Tibial artery (tissue), 4 donors: ENCODE measurements around the gene EIF3B.
"Not testable (repeated sequence)": the region's sequence is repeated elsewhere in the genome, so short reads cannot be mapped to it uniquely, and the experiment has no call there.

ENCODE experiments used
- DNase-seq, 2 donors: peaks; one replicate each; pipeline ENCODE4 v3.0.0-alpha.2; 2019
- H3K27ac ChIP-seq, 2 donors: fragments of 200-600 bp; sonication (generic) in 1 of 2; 1 replicate in 1 of 2; 2 replicates in 1 of 2; pipeline ENCODE4 v1.5.1; 2018 to 2019; ENCODE audit warnings: mild to moderate bottlenecking in 1 of 2
- H3K27me3 ChIP-seq, 2 donors: fragments of 200-600 bp; sonication (generic) in 1 of 2; one replicate each; pipeline versions ENCODE4 v1.5.1 to v1.6.0; 2016 to 2019
- H3K36me3 ChIP-seq, 3 donors: fragments of 200-600 bp; sonication (generic) in 2 of 3; one replicate each; pipeline ENCODE4 v1.5.1; 2016 to 2019; ENCODE audit warnings: mild to moderate bottlenecking in 2 of 3
- H3K4me1 ChIP-seq, 4 donors: fragments of 200-600 bp; sonication (generic) in 2 of 4; 1 replicate in 3 of 4; 2 replicates in 1 of 4; pipeline ENCODE4 v1.5.1; 2016 to 2019
- H3K4me3 ChIP-seq, 2 donors: fragments of 200-600 bp; sonication (generic) in 1 of 2; 1 replicate in 1 of 2; 2 replicates in 1 of 2; pipeline ENCODE4 v1.5.1; 2018 to 2019; ENCODE audit warnings: mild to moderate bottlenecking in 2 of 2
- H3K9me3 ChIP-seq, 3 donors: fragments of 200-600 bp; sonication (generic) in 1 of 3; one replicate each; pipeline ENCODE4 v1.5.1; 2016 to 2019
- intact Hi-C: fragments of 100-400 bp; cut with DNase I; formaldehyde crosslinking; loops from one replicate; pipeline ENCODE4 v1.15.0; 2023; ENCODE audit warnings: low total_unique reads
- TF ChIP-seq, protein P1 (sequence below), 2 experiments: fragments of 200-600 bp in 1 of 2; fragments of 450-650 bp in 1 of 2; IDR thresholded peaks; one replicate each; pipeline ENCODE4 v1.5.1; 2017 to 2019; ENCODE audit warnings: antibody characterized with exemption in 2 of 2, mild to moderate bottlenecking in 1 of 2, moderate library complexity in 1 of 2

EIF3B gene

DNA sequence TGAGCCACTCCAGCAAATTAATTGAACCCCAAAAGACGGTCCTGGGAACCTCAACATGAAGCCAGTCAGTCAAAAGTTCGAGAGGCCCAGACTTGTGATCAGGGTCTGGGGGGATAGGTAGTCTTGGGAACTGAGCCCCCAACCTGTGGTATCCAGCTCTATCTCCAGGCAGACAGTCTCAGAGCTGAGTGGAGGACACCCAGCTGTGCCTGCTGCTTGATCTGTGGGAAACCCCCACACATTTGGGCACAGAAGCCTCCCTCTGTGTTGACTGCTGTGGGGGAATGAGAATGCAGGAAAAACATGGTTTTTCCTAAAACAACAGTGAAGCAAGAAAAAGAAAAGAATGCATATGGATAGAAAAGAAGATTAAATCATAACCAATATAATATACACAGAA, 24.1 kb upstream of the EIF3B start:
- Histone ChIP-seq H3K9me3 (no peaks in the 10 kb centered on the region), H3K36me3 (no peaks in the 10 kb centered on the region), H3K4me3 (no peak overlapping the region), H3K27ac (no peak overlapping the region), H3K27me3 (no peaks in the 10 kb centered on the region), H3K4me1 (no peaks in the 10 kb centered on the region)
- no peak for DNase-seq
- intact Hi-C loops: no loop called here
- TF ChIP-seq, protein P1, sequence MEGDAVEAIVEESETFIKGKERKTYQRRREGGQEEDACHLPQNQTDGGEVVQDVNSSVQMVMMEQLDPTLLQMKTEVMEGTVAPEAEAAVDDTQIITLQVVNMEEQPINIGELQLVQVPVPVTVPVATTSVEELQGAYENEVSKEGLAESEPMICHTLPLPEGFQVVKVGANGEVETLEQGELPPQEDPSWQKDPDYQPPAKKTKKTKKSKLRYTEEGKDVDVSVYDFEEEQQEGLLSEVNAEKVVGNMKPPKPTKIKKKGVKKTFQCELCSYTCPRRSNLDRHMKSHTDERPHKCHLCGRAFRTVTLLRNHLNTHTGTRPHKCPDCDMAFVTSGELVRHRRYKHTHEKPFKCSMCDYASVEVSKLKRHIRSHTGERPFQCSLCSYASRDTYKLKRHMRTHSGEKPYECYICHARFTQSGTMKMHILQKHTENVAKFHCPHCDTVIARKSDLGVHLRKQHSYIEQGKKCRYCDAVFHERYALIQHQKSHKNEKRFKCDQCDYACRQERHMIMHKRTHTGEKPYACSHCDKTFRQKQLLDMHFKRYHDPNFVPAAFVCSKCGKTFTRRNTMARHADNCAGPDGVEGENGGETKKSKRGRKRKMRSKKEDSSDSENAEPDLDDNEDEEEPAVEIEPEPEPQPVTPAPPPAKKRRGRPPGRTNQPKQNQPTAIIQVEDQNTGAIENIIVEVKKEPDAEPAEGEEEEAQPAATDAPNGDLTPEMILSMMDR (IDR thresholded peaks at IDR 0.05): no peak

DNA sequence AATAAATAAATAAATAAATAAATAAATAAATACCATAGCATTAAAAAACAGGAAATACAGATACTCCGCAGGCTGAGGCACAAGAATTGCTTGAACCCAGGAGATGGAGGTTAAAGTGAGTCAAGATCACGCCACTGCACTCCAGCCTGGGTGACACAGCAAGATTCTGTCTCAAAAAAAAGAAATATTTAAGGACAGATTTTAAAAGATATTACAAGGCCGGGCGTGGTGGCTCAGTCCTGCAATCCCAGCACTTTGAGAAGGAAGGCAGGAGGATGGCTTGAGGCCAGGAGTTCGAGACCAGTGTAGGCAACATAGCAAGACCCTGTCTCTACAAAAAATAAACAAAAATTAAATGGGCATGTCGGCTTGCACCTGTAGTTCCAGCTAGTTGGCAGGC, 22.9 kb upstream of the EIF3B start:
- no peak for DNase-seq
- intact Hi-C loops: no loop called here
- H3K4me1 ChIP-seq: no peaks in the 10 kb centered on the region
- H3K27ac ChIP-seq: no peak overlapping the region
- no peak overlapping the region for H3K4me3 ChIP-seq
- no peaks in the 10 kb centered on the region for H3K9me3 ChIP-seq
- H3K27me3 ChIP-seq: no peaks in the 10 kb centered on the region
- no peaks in the 10 kb centered on the region for H3K36me3 ChIP-seq
- TF ChIP-seq, protein P1 (IDR thresholded peaks at IDR 0.05): no peak

DNA sequence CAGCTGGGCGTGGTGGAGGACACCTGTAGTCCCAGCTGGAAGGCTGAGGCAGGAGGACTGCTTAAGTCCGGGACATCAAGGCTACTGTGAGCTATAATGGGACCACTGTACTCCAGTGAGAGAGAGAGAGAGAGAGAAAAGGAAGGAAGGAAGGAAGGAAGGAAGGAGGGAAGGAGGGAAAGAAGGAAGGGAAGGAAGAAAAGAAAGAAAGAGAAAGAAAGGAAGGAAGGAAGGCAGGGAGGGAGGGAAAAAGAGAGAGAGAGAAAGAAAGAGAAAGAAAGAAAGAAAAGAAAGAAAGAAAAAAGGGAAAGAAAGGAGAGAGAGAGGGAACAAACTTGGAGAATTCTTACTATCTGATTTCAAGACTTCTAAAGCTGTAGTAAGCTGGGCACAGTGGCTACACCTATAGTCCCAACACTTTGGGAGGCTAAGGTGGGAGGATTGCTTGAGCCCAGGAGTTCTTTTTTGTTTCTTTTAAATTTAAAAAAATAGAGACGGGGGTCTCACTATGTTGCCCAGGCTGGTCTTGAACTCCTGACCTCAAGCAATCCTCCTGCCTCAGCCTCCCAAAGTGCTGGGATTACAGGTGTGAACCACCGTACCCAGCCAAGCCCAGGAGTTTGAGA, 21.9 kb upstream of the EIF3B start:
- H3K36me3 ChIP-seq, H3K4me1 ChIP-seq, H3K27ac ChIP-seq, H3K9me3 ChIP-seq, H3K27me3 ChIP-seq, DNase-seq, intact Hi-C loops, H3K4me3 ChIP-seq: not testable (repeated sequence)

DNA sequence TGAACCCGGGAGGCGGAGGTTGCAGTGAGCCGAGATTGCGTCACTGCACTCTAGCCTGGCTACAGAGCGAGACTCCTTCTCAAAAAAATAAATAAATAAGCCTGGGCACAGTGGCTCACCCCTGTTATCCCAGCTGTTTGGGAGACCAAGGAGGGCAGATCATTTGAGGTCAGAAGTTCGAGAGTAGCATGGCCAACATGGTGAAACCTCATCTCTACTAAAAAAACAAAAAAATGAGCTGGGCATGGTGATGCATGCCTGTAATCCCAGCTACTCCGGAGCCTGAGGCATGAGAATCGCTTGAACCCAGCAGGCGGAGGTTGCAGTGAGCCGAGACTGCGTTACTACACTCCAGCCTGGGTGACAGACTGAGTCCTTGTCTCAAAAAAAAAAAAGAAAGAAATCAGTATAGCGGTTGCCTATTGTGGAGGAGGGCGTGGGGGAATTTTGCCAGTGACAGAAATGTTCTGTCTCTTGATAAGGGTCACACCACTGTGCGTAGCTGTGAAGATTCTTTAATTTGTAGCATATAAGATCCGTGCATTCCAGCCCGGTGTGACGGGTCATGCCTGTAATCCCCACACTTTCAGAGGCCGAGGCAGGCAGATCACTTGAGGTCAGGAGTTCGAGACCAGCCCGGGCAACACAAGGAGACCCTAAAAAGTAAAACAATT, 17.9 kb upstream of the EIF3B start:
- no peak overlapping the region for H3K4me3 ChIP-seq
- TF ChIP-seq, protein P1 (IDR thresholded peaks at IDR 0.05): no peak
- no peaks in the 10 kb centered on the region for H3K27me3 ChIP-seq
- H3K27ac ChIP-seq: no peak overlapping the region
- intact Hi-C loops: no loop called here
- DNase-seq: no peak
- H3K9me3 ChIP-seq: no peaks in the 10 kb centered on the region
- H3K36me3 ChIP-seq: no peaks in the 10 kb centered on the region
- H3K4me1 ChIP-seq: no peaks in the 10 kb centered on the region

DNA sequence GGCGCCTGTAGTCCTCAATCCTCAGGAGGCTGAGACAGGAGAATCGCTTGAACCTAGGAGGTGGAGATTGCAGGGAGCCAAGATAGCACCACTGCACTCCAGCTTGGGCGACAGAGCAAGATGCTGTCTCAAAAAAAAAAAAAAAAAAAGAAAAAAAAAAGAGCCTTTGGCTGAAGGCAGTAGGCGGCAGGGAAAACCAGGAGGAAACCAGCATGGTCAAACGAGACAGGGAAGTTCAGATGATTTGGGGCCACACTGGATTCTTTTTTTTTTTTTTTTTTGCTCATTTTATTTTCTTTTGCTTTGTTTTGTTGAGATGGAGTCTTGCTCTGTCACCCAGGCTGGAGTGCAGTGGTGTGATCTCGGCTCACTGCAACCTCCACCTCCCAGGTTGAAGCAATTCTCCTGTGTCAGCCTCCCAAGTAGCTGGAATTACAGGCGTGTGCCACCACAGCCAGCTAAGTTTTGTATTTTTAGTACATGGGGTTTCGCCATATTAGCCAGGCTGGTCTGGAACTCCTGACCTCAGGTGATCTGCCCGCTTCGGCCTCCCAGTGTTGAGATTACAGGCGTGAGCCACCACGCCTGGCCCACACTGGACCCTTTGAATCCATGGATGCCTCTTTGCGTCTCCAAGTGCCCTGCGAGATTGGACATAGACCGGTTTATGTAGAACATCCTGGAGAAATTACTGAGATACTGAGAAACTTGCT, 7.1 kb upstream of the EIF3B start:
- peak overlapping the region in 1 of 2 donors; percentile 11 for H3K27ac ChIP-seq
- intact Hi-C loops: loop anchor here (5.0 to 10.0 kb wide), 2 partner anchors 673 to 770 kb away; partner anchors contain the start of gene ELFN1
- not testable (repeated sequence) for H3K9me3 ChIP-seq, H3K4me1 ChIP-seq, DNase-seq, H3K27me3 ChIP-seq, H3K36me3 ChIP-seq
- peak overlapping the region in 1 of 2 donors; percentile 2 for H3K4me3 ChIP-seq

DNA sequence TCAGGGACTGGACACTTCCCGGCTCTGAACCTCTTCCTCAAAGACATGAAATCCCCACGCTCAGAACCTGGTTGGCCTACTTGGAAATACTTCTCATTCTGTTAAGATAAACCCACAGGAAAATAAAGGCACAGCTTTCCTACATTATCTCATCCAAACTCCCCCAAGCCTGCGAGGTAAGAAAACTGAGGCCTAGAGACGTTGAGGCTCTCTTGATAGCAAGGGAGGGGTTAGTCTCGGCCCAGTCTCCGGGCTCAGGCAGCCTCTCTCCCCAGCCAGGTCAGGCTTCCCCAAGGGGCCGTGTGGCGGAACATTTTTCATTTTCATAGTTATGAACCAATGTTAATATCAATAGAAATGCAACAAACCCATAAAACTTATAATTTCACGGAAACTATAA, 4.6 kb upstream of the EIF3B start:
- no peak for DNase-seq

More for the DNA sequence above, 4.6 kb upstream of the EIF3B start:
- no peaks in the 10 kb centered on the region for H3K27me3 ChIP-seq
- H3K36me3 ChIP-seq: no peaks in the 10 kb centered on the region
- peaks cover 0 to 12% (median 3%) of the 10 kb centered on the region in 4 donors for H3K4me1 ChIP-seq
- no peaks in the 10 kb centered on the region for H3K9me3 ChIP-seq
- H3K4me3 ChIP-seq: no peak overlapping the region
- TF ChIP-seq, protein P1 (IDR thresholded peaks at IDR 0.05): no peak
- no peak overlapping the region for H3K27ac ChIP-seq
- intact Hi-C loops: loop anchor here (5.0 kb wide), 2 partner anchors 38 to 108 kb away; partner anchors contain the start of genes MRM2, NUDT1 and SNX8
